ENCODE measurements around the gene PHLDA2.

Gene PHLDA2

GRCh38 chr11:2878782-2879181 is 50.4 kb downstream of the PHLDA2 start:
- Histone ChIP-seq H3K9me2 (replicated peaks; ENCODE audit: control insufficient read depth, low read length) (no peaks in the 10 kb centered on the region), H3K79me2 (ENCODE audit: control insufficient read depth, low read length) (no peaks in the 10 kb centered on the region), H3K27me3 (ENCODE audit: control insufficient read depth, low read length) (no peaks in the 10 kb centered on the region), H3F3A (ENCODE audit: control insufficient read depth, insufficient read depth) (no peaks in the 10 kb centered on the region), H3K9me3 (ENCODE audit: control insufficient read depth, insufficient read depth, low read length) (no peaks in the 10 kb centered on the region), H3K4me1 (ENCODE audit: control insufficient read depth, low read length) (no peaks in the 10 kb centered on the region), H3K36me3 (ENCODE audit: control insufficient read depth, low read length) (no peaks in the 10 kb centered on the region), H3K4me3 (ENCODE audit: low read length) (no peak overlapping the region), H3K4me2 (ENCODE audit: low read length) (no peak overlapping the region), H4K20me1 (ENCODE audit: control insufficient read depth, insufficient read depth, low read depth, low read length) (no peaks in the 10 kb centered on the region), H3K27ac (ENCODE audit: low read depth, low read length) (no peak overlapping the region)
- no peak for TF ChIP-seq EZH2phosphoT487 (IDR thresholded peaks at IDR 0.05; ENCODE audit: borderline replicate concordance, low read length)
- no peak for TF ChIP-seq CTCF (IDR thresholded peaks at IDR 0.05; ENCODE audit: low read depth, low read length, poor library complexity, severe bottlenecking)

Measured in DOHH2 (cell line).